DMS153 treated with DMSO at 0.1 percent for 48 hours (cell line): ENCODE results near the gene OIT3.

Experiments used
- DNase-seq: peaks from one replicate; lab custom pipeline; 2025; ENCODE audit not compliant: unreplicated experiment; lab: John Stamatoyannopoulos, UW

OIT3 gene

GRCh38 chr10:72951760-72952159 lies 58.2 kb downstream of the OIT3 start:
- DNase-seq, result no peak

DNA sequence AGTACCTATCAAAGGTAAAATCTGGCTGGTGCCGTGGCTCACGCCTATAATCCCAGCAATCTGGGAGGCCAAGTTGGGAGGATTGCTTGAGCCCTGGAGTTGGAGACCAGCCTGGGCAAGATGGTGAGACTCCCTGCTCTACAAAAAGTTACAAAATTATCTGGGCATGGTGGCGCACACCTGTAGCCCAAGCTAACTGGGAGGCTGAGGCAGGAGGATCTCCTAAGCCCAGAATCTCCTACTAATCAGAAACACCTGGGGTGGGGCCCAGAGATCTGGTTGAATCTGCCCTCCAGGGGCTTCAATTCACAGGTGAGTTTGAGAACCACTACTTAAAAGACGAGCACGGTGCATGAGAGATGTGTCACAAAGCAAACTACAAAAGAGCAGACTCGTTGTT lies 58.6 kb downstream of the OIT3 start:
- no peak for DNase-seq

DNA sequence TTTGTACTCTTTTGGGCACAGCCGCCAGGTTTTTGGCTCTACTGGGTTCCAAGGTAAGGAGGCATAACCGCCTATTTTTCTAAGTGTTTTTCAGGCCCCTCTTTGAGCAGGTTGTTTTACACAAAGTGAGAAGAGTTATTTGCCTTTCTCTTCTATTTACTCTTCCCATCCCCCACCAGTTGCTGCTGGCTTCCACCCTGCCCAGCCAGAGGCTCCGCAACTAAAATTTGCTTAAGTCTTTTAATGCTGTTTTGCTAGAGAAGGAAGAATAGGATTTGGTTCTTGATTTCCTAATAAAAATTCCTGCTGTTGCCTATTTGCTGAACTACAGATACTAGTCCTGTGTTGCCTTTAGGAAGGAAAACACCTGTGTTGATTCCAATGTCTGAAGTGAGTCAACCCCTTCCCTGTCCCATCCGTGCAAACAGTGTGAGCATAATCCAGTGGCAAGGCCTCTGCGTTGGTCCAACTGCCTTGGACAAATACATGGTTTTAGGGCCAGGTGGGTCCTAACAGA lies 59.2 kb downstream of the OIT3 start:
- no peak for DNase-seq

DNA sequence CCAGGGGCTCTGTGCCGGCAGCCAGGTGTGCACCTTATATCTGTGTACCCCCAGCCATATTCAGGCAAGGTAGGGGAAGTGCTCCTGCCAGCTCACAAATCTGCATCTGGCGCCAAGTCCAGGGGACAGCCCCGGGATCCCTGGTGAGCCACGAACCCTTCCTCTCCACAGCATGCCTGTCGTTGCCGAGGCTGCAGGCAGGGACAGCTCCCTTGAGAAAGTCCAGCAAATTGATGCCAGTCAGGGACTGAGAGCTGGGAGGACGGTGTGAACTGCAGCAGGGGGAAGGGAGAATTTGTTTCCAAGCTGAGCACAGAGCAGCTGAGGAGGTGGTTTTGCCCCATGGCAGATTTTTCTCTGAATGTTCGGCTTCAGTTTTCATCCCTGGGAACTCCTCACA lies 60.1 kb downstream of the OIT3 start:
- DNase-seq, result no peak

GRCh38 chr10:72954230-72954595 lies 60.7 kb downstream of the OIT3 start:
- no peak for DNase-seq

GRCh38 chr10:72954596-72955554 lies 61.3 kb downstream of the OIT3 start, which contains the start of gene PLA2G12B:
Gene PLA2G12B, minus strand, starts transcription at chr10:72954806. Its CDS starts 121 bp downstream, at chr10:72954685.
- peak; percentile 24 for DNase-seq

DNA sequence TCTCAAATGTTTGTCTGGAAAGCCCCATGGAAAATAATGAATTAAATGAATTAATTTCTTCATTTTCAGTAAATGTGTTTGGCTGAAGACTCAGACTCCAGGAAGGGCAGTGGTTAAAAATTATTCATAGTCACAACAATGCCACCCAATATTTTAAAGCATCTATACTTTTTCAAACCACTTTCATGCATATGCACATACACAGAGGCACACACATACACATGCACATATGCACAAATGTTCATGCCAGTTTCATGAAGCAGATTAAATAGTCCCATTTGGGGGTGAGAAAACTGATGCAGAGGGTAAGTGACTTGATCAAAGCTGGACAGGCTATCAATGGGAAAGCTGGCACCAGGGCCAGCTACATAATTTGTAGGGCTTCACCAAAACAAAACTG lies 62.5 kb downstream of the OIT3 start:
- DNase-seq, result no peak

GRCh38 chr10:72976886-72977285 lies 83.3 kb downstream of the OIT3 start:
- DNase-seq, result no peak

GRCh38 chr10:72979709-72980108 lies 86.2 kb downstream of the OIT3 start:
- no peak for DNase-seq

DNA sequence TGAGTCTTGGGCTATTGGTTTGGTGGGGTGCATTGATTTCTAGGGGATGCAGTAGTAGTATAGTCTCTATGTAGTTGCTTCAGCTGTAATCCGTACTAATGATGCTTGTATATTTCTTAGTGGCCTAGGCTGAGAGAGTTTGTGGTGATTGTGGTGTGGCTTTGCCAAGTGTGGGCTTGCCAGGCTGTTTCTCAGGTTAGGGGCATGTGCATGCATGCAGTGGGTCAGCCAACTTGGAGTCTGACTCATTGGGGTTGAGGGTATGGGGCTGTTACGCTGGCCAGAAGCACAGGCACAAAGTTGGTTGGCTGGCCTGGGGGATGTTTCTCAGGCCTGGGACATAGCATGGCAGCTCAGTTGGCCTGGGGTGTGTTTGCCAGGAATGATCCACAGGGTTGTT lies 86.8 kb downstream of the OIT3 start:
- no peak for DNase-seq

- no peak for DNase-seq
These were observed 87.7 kb downstream of the OIT3 start for GRCh38 chr10:72981028-72981881.

GRCh38 chr10:72981882-72982529 lies 88.5 kb downstream of the OIT3 start:
- no peak for DNase-seq
